ENCODE measurements around the gene COL12A1. TPM values are rescaled to one million over a fixed set of nuclear protein-coding genes. Genes with fewer than 3 reads are reported as not detected.
A peak's percentile ranks its signal among the peaks of the same experiment; 100 is the strongest.

COL12A1 gene
- polyA plus RNA-seq, 1 donor from 2014 or later: 0.63 TPM

DNA sequence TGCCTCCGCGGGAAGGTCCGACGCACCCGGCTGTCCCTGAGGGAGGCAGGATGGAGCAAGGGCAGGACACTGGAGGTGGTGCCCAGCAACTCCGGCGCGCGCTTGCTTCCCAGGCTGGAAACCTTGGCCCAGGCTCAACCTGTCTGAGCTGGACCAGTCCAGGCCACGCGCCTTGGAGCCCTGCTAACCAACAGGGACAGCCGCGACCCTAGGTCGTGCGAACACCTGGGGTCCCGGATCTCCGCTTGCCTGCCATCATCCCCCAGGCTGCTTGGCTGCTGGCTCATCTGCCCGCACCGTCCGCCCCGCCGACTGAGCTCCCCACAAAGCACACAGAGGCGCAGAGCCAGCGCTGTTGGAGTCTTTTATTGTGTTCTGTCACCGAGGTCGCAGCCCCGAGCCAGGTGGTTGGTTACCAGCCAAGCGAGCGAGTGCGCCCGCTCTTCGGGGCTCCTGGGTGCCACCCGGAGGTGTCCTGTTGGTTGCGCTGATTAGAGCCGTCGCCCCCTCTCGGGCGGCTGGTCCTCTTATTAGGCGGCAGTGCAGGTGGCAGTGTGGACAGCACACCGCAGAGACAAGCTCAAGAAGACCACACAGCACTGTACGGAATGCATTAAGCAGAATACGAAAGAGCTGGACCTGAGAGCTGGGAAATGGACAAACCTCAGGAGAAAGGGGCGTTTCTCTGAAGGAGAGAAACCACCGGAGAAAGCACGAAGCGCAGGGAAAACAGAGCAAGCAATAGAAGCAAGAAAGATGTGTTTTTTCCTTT, 3.8 kb downstream of the COL12A1 start:
- H3F3A ChIP-seq (ENCODE audit: insufficient read depth, low read length, poor library complexity, severe bottlenecking): no peaks in the 10 kb centered on the region
- H3K9ac ChIP-seq (ENCODE audit: low read length): no peak overlapping the region
- no peak overlapping the region for H3K27ac ChIP-seq (ENCODE audit: low read length)
- H3K27me3 ChIP-seq (ENCODE audit: insufficient read depth, low read depth, low read length): peaks cover 70% of the 10 kb centered on the region
- no peaks in the 10 kb centered on the region for H4K20me1 ChIP-seq (ENCODE audit: insufficient read depth)
- no peaks in the 10 kb centered on the region for H3K79me2 ChIP-seq (replicated peaks; ENCODE audit: insufficient read depth, low read length)
- H3K9me3 ChIP-seq (ENCODE audit: low read length): no peaks in the 10 kb centered on the region
- H3K9me2 ChIP-seq (ENCODE audit: insufficient read depth, low read length): no peaks in the 10 kb centered on the region
- peak overlapping the region; percentile 32 for H2AFZ ChIP-seq (ENCODE audit: low read depth, low read length)
- TF ChIP-seq, protein P1, sequence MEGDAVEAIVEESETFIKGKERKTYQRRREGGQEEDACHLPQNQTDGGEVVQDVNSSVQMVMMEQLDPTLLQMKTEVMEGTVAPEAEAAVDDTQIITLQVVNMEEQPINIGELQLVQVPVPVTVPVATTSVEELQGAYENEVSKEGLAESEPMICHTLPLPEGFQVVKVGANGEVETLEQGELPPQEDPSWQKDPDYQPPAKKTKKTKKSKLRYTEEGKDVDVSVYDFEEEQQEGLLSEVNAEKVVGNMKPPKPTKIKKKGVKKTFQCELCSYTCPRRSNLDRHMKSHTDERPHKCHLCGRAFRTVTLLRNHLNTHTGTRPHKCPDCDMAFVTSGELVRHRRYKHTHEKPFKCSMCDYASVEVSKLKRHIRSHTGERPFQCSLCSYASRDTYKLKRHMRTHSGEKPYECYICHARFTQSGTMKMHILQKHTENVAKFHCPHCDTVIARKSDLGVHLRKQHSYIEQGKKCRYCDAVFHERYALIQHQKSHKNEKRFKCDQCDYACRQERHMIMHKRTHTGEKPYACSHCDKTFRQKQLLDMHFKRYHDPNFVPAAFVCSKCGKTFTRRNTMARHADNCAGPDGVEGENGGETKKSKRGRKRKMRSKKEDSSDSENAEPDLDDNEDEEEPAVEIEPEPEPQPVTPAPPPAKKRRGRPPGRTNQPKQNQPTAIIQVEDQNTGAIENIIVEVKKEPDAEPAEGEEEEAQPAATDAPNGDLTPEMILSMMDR (IDR thresholded peaks at IDR 0.05; ENCODE audit: poor library complexity, severe bottlenecking): peak; percentile 49
- peak; percentile 46 for TF ChIP-seq RAD21 (conservative IDR thresholded peaks at IDR 0.05)
- TF ChIP-seq TAF1 (IDR thresholded peaks at IDR 0.05; ENCODE audit: low read depth): no peak
- TF ChIP-seq, protein P2, sequence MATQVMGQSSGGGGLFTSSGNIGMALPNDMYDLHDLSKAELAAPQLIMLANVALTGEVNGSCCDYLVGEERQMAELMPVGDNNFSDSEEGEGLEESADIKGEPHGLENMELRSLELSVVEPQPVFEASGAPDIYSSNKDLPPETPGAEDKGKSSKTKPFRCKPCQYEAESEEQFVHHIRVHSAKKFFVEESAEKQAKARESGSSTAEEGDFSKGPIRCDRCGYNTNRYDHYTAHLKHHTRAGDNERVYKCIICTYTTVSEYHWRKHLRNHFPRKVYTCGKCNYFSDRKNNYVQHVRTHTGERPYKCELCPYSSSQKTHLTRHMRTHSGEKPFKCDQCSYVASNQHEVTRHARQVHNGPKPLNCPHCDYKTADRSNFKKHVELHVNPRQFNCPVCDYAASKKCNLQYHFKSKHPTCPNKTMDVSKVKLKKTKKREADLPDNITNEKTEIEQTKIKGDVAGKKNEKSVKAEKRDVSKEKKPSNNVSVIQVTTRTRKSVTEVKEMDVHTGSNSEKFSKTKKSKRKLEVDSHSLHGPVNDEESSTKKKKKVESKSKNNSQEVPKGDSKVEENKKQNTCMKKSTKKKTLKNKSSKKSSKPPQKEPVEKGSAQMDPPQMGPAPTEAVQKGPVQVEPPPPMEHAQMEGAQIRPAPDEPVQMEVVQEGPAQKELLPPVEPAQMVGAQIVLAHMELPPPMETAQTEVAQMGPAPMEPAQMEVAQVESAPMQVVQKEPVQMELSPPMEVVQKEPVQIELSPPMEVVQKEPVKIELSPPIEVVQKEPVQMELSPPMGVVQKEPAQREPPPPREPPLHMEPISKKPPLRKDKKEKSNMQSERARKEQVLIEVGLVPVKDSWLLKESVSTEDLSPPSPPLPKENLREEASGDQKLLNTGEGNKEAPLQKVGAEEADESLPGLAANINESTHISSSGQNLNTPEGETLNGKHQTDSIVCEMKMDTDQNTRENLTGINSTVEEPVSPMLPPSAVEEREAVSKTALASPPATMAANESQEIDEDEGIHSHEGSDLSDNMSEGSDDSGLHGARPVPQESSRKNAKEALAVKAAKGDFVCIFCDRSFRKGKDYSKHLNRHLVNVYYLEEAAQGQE (IDR thresholded peaks at IDR 0.05; ENCODE audit: borderline replicate concordance): no peak
- TF ChIP-seq EZH2 (IDR thresholded peaks at IDR 0.05; ENCODE audit: borderline replicate concordance, insufficient read depth, low read length, poor library complexity, severe bottlenecking): no peak
- peak; percentile 52 for TF ChIP-seq SMC3 (conservative IDR thresholded peaks at IDR 0.05; ENCODE audit: poor library complexity)
- peak overlapping the region; percentile 16 for H3K4me2 ChIP-seq (ENCODE audit: low read length)
- peak overlapping the region; percentile 62 for H3K4me3 ChIP-seq (ENCODE audit: low read length)
- H3K36me3 ChIP-seq (ENCODE audit: insufficient read depth, low read length): no peaks in the 10 kb centered on the region

DNA sequence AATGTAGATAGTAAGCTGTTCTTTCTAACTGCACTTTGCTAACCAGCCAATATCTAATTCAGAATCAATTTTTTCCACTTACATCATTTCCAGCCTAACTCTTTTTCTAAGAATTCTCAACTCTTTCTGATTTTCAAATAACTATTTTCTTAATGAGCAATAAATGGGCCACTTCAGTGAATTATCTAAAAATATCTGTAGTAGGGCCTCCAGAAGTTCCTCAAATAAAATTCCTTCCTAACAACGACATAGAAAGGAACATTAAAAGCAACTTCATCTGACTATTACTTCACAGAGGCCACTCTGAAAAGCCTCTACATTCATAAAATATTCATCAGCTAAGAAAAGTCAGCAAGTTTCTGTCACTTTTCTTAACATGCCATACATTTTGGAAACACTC, 4.8 kb downstream of the COL12A1 start:
- peaks cover 59% of the 10 kb centered on the region for H3K27me3 ChIP-seq (ENCODE audit: insufficient read depth, low read depth, low read length)
- H3K79me2 ChIP-seq (replicated peaks; ENCODE audit: insufficient read depth, low read length): no peaks in the 10 kb centered on the region
- no peaks in the 10 kb centered on the region for H4K20me1 ChIP-seq (ENCODE audit: insufficient read depth)
- H3K36me3 ChIP-seq (ENCODE audit: insufficient read depth, low read length): no peaks in the 10 kb centered on the region
- no peak overlapping the region for H3K4me3 ChIP-seq (ENCODE audit: low read length)
- H2AFZ ChIP-seq (ENCODE audit: low read depth, low read length): no peak overlapping the region
- H3K9me2 ChIP-seq (ENCODE audit: insufficient read depth, low read length): no peaks in the 10 kb centered on the region
- no peak overlapping the region for H3K27ac ChIP-seq (ENCODE audit: low read length)
- no peak for TF ChIP-seq EZH2 (IDR thresholded peaks at IDR 0.05; ENCODE audit: borderline replicate concordance, insufficient read depth, low read length, poor library complexity, severe bottlenecking)
- TF ChIP-seq, protein P1 (IDR thresholded peaks at IDR 0.05; ENCODE audit: poor library complexity, severe bottlenecking): no peak
- TF ChIP-seq SMC3 (conservative IDR thresholded peaks at IDR 0.05; ENCODE audit: poor library complexity): no peak
- TF ChIP-seq RAD21 (conservative IDR thresholded peaks at IDR 0.05): no peak
- no peak for TF ChIP-seq EP300 (conservative IDR thresholded peaks at IDR 0.05; ENCODE audit: poor library complexity, severe bottlenecking)
- no peak for TF ChIP-seq MXI1 (conservative IDR thresholded peaks at IDR 0.05; ENCODE audit: poor library complexity, severe bottlenecking)
- TF ChIP-seq, protein P2 (IDR thresholded peaks at IDR 0.05; ENCODE audit: borderline replicate concordance): no peak
- no peak for TF ChIP-seq TAF1 (IDR thresholded peaks at IDR 0.05; ENCODE audit: low read depth)
- no peak for TF ChIP-seq POLR2AphosphoS5 (IDR thresholded peaks at IDR 0.05)
- no peaks in the 10 kb centered on the region for H3K9me3 ChIP-seq (ENCODE audit: low read length)
- no peak overlapping the region for H3K4me2 ChIP-seq (ENCODE audit: low read length)
- no peaks in the 10 kb centered on the region for H3F3A ChIP-seq (ENCODE audit: insufficient read depth, low read length, poor library complexity, severe bottlenecking)
- no peak overlapping the region for H3K9ac ChIP-seq (ENCODE audit: low read length)
